ENCODE results near the gene CD109.
"Not testable (repeated sequence)": the region's sequence is repeated elsewhere in the genome, so short reads cannot be mapped to it uniquely, and the experiment has no call there.

Gene CD109

GRCh38 chr6:73683574-73683973, 12.4 kb upstream of the CD109 start:
- DNase-seq (ENCODE audit: low read depth in 3 of 3, low spot score in 1 of 3): not testable (repeated sequence)

DNA sequence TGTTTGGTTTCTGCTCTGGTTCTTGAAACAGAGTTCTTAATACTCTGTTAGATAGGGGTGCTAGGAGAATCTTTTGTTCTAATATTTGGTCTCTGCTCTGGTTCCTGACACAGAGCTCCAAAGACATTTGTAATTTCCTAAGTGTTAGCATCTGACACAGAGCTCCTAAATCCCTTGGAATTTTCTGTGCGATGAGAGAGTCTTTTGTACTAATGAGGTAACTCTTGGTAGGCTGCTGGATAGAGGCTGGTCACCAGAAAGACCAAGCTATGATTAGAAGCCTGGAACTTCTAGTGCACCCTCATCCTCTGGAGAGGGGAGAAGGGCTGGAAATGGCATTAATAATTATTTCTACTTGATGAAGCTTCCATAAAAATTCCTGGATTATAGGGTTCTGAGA, 7.7 kb upstream of the CD109 start:
- no peak for DNase-seq (ENCODE audit: low read depth in 3 of 3, low spot score in 1 of 3)

DNA sequence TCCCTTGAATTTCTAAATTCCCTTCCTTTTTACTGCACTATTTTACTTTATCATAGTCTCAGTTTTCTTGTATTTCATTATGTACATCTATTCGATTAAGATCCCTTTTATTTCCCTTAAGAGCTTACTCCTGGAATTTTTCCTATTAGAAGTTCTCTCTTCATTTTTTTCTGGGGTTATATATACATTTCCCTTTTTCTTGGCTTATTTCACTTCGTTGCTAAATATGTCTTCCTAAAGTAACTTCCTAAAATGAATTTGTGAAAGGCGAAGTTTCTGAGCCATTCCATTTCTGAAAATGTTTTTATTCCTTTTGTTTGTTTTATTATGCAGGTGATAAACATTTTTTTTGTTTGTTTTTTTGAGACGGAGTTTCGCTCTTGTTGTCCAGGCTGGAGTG, 5.9 kb upstream of the CD109 start:
- no peak for DNase-seq (ENCODE audit: low read depth in 3 of 3, low spot score in 1 of 3)

DNA sequence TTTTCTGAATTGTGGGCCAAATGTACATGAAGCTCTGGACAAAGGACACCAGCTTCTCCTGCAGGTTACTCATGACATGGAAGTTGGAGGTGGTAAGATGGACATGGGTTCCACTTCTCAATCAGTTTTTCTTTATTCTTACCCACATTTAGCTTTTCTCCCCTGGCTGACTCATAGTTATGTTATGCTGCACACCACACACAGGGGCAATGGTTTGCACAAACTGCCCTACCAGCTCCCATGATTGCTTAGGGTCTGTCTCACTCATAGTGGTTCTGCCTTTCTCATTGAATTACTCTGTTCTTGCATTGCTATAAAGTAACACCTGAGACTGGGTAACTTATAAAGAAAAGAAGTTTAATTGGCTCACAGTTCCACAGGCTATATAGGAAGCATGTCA, 4.5 kb upstream of the CD109 start:
- DNase-seq (ENCODE audit: low read depth in 3 of 3, low spot score in 1 of 3): no peak

DNA sequence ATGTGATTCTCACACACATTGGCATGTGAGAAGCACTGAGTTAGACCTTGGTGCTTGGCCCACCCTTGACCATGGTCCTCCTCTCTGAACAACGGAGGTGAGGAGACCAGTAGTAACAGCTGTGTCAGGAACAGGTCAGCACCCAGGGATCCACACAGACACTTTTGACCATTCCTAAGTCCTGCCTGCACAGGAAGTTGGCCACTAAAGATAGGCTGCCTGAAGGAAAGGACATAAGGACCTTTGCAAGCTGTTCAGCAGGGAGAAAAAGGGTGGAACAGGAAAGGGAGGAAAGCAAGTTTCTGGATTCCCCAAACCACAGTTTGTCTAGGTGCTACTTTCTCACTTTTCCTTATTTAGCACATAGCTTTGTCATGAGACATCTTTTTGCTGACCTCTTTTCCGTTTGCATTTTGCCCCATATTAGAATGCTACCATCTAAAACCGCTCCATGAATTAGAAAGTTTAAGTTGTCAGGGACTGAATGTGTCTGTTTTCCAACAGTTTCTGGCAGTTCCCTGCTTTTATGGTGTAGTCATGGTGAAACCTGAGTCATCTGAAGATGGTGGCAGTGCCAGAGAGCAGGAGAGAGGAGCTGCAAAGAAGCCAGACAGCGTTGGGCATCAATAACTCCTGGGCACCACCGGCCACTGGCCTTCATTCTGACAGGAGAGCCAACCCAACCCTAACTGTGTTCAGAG, 1.1 kb upstream of the CD109 start:
- no peak for DNase-seq (ENCODE audit: low read depth in 3 of 3, low spot score in 1 of 3)

DNA sequence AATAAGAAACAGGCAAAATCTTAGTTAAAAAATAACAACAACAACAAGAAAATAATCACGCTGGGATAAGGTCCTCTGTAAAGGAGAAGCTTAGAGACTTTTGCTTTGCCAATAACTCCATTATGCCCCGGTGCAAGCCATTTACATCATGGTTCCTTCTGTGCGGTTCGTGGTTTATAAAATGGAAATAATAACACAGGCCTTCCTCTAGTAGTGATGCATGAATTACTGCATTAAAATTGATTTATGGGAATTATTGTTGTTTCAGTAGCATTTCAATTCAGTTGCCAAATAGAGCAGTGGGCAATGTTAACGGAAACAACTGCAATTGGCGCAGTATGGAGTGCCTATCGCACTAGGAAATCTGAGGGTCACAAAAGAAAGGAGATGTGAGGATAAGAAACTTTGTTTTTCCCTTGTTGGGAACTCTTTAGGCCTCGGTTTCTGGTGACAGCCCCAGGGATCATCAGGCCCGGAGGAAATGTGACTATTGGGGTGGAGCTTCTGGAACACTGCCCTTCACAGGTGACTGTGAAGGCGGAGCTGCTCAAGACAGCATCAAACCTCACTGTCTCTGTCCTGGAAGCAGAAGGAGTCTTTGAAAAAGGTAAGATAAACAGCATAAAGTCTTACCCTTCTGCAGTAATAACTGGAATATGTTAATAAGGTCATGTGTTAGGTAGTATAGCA, 1.1 kb downstream of the CD109 start:
- DNase-seq (ENCODE audit: low read depth in 3 of 3, low spot score in 1 of 3): no peak

- DNase-seq (ENCODE audit: low read depth in 3 of 3, low spot score in 1 of 3): no peak
Measured at GRCh38 chr6:73699676-73700459, 3.9 kb downstream of the CD109 start.

- no peak for DNase-seq (ENCODE audit: low read depth in 3 of 3, low spot score in 1 of 3)
Measured at GRCh38 chr6:73702444-73702843, 6.4 kb downstream of the CD109 start.

DNA sequence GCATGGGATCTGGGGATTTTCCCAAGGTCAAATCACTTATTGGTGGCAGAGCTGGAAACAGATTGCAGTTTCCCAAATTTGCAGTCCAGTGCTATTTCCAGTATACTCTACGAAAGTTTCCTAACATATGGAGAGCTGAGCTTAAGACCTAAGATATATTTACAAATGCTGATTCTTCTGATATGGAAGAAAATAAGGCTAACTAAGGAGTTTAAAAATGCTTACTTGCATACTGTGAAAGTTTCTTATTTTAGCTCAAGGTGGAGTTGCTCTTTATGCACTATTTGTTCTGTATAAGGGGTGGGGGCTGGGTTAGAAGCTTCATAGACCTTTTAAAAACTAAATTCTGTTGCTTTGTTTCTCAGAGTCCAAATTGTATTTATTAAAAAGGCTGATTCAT, 7.5 kb downstream of the CD109 start:
- no peak for DNase-seq (ENCODE audit: low read depth in 3 of 3, low spot score in 1 of 3)

GRCh38 chr6:73704260-73704659, 8.3 kb downstream of the CD109 start:
- no peak for DNase-seq (ENCODE audit: low read depth in 3 of 3, low spot score in 1 of 3)

DNA sequence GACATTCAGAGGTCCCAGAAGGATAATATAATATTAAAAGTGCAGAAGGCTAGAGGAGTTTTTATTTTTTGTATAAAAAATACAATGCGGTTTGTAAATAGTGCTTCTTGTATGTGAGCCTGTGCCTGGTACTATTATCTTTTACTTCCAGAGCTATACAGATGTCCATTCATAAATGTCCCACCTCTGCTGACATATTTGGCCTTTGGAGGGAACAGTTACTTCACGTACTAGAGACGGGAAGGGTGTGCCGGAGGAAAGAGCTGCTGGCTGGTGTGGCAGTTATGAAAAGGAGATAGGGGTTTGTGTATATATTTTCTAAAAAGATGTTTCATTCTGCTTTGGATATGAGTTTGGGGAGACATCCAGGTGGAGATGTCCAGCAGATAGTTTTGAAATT, 8.8 kb downstream of the CD109 start:
- DNase-seq (ENCODE audit: low read depth in 3 of 3, low spot score in 1 of 3): no peak

- DNase-seq (ENCODE audit: low read depth in 3 of 3, low spot score in 1 of 3): no peak
Measured at GRCh38 chr6:73706971-73707370, 11.0 kb downstream of the CD109 start.

GRCh38 chr6:73710470-73710869, 14.5 kb downstream of the CD109 start:
- DNase-seq (ENCODE audit: low read depth in 3 of 3, low spot score in 1 of 3): no peak

DNA sequence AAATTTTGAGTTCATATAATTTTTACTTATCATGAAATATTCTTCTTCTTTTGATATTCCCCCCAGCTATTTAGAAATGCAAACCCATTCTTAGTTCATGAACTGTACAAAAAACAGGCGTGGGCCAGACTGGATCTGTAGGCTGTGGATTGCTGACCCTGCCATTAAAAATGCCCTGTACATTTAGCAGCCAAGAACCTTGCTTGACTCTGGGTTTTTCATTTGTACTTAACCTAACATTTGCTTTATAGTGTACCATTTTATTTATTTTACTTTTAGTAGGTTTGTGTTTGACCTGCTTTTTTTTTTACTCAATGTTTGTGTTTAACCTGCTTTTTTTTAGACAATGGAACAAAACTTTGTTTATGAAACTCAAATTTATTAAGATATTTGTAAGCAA, 14.9 kb downstream of the CD109 start:
- DNase-seq (ENCODE audit: low read depth in 3 of 3, low spot score in 1 of 3): no peak

- no peak for DNase-seq (ENCODE audit: low read depth in 3 of 3, low spot score in 1 of 3)
Measured at GRCh38 chr6:73712535-73713173, 16.7 kb downstream of the CD109 start.

GRCh38 chr6:73713426-73714147, 17.6 kb downstream of the CD109 start:
- DNase-seq (ENCODE audit: low read depth in 3 of 3, low spot score in 1 of 3): no peak

DNA sequence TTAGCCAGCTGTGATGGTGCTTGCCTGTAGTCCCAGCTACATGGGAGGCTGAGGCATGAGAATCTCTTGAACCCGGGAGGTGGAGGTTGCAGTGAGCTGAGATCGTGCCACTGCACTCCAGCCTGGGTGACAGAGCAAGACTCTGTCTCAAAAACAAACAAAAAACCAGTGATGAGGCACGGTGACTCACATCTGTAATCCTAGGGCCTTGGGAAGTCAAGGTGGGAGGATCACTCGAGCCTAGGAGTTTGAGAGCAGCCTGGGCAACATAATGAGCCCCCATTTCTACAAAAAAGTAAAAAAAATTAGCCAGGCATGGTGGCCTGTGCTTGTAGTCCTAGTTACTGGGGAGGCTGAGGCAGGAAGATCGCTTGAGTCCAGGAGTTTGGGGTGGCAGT, 19.1 kb downstream of the CD109 start:
- DNase-seq (ENCODE audit: low read depth in 3 of 3, low spot score in 1 of 3): not testable (repeated sequence)

DNA sequence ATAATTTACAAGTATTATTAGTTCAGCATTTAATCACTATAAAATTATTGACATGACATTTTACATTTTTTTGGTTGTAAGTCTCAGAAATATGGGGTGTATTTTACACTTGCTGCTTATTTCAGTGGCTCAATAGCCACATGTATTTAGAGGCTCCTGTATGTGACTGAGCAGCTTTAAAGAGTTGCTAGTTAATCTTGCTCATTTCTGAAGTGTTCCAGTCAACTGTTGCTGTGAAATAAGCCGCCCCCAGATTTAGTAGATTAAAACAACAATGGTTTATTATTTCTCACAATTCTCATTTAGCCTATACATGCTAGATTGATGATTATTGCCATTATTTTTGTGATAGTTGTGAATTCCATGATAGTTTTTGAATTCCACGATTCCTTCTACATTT, 23.0 kb downstream of the CD109 start:
- no peak for DNase-seq (ENCODE audit: low read depth in 3 of 3, low spot score in 1 of 3)

DNA sequence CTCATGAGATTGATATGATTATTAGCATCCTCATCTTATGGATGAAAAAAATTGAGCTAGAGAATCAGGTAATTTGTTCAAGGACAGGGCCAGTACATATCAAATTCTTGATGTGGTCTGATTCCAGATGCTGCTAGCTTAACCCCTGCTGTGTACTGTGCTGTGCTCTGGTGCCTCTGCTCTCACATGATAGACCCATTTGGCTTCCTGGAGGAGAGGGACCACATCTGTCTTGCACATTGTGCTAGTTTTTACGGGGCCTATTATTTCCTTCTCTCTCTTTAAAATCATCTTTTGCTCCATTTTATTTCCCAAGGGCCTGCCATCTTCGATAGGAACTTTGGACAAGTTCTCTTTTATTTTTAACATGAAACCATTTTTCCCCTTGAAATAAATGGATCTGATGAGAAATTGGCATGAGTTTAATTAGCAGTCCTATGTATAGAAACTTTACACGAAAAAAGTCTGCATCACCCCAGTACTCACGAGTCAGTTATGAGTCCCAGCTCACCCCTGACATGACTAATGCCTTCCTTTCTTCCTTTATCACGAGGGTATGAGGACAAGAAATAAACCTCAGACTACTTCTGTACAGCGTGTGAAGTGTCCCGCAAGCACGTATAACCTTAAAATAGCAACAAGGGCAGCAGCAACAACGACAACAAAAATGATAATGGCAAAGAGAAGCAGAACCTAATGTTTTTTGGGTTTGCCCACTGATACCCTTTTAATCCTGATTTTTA, 26.5 kb downstream of the CD109 start:
- no peak for DNase-seq (ENCODE audit: low read depth in 3 of 3, low spot score in 1 of 3)

DNA sequence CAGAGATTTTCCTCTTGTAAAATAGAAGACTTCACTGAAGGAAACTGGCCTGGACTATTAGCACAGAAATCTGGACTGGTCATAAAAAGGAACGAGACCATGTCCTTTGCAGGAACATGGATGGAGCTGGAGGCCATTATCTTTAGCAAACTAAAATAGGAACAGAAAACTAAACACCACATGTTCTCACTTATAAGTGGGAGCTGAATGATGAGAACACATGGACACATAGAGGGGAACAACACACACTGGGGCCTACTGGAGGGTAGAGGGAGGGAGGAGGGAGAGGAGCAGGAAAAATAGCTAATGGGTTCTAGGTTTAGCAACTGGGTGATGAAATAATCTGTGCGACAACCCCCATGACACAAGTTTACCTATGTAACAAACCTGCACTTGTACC, 27.5 kb downstream of the CD109 start:
- DNase-seq (ENCODE audit: low read depth in 3 of 3, low spot score in 1 of 3): not testable (repeated sequence)
